Muscle layer of colon (tissue), 2 donors: ENCODE results near the gene CCDC85A.

Experiments
- H3K27ac ChIP-seq: one replicate; pipeline ENCODE4 v1.7.0; 2013; ENCODE audit warnings: low read depth, mild to moderate bottlenecking, low read length, moderate library complexity
- H3K27me3 ChIP-seq, 2 donors: one replicate each; pipeline ENCODE4 v1.7.0; 2013; ENCODE audit warnings: low read length in 2 of 2, mild to moderate bottlenecking in 2 of 2; ENCODE audit not compliant: insufficient read depth in 2 of 2, control insufficient read depth in 1 of 2
- H3K36me3 ChIP-seq: one replicate; pipeline ENCODE4 v1.7.0; 2013; ENCODE audit warnings: mild to moderate bottlenecking, low read length; ENCODE audit not compliant: insufficient read depth
- H3K4me1 ChIP-seq: one replicate; pipeline ENCODE4 v1.7.0; 2013; ENCODE audit warnings: mild to moderate bottlenecking, low read length; ENCODE audit not compliant: insufficient read depth
- H3K4me3 ChIP-seq, 2 donors: one replicate each; pipeline ENCODE4 v1.7.0; 2013; ENCODE audit warnings: low read length in 2 of 2, low read depth in 1 of 2, mild to moderate bottlenecking in 1 of 2, moderate library complexity in 1 of 2
- H3K9ac ChIP-seq: one replicate; pipeline ENCODE4 v1.7.0; 2013; ENCODE audit warnings: low read length
- H3K9me3 ChIP-seq: one replicate; pipeline ENCODE4 v1.7.0; 2013; ENCODE audit warnings: mild to moderate bottlenecking, low read length
- donor health status: abdominal sarcoma.
- donor health status: Adenocarcinoma of cecum.

The CCDC85A gene

DNA sequence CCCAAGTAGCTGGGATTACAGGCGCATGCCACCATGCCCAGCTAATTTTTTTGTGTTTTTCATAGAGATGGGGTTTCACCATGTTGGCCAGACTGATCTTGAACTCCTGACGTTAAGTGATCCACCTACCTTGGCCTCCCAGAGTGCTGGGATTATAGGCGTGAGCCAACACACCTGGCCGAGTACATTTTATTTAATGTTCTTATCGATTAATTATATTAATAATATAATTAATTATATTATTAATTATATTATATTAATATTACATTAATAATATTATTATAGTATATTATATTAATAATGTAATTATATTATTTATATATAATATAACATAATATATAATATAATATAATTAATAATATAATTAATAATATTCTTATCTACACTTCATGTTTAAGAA, 101.4 kb downstream of the CCDC85A start:
- Histone ChIP-seq H3K9me3 (no peaks in the 10 kb centered on the region), H3K4me1 (no peaks in the 10 kb centered on the region), H3K36me3 (no peaks in the 10 kb centered on the region), H3K27ac (no peak overlapping the region), H3K27me3 (no peaks in the 10 kb centered on the region), H3K9ac (no peak overlapping the region), H3K4me3 (no peak overlapping the region)

DNA sequence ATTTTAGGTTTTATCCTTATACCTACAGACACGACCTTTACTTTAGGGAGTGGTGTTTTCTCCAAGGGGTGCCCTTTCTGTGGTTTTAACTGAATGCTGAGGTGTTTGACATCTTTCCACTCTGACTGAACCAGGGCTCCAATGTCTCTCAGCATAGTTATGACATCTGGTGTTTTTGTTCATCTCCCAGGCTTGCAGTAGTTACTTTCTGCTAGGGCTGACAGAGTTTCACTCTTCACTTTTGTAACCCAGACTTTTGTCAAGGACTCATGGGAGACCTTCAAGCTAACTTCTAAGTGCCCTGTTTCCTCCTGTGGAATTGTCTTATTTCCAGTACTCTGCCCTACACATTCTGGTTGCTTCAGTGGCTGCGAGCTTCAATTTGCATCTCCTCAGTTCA, 103.1 kb downstream of the CCDC85A start:
- Histone ChIP-seq H3K36me3 (no peaks in the 10 kb centered on the region), H3K9ac (no peak overlapping the region), H3K27me3 (no peaks in the 10 kb centered on the region), H3K4me1 (no peaks in the 10 kb centered on the region), H3K4me3 (no peak overlapping the region), H3K9me3 (no peaks in the 10 kb centered on the region), H3K27ac (no peak overlapping the region)

DNA sequence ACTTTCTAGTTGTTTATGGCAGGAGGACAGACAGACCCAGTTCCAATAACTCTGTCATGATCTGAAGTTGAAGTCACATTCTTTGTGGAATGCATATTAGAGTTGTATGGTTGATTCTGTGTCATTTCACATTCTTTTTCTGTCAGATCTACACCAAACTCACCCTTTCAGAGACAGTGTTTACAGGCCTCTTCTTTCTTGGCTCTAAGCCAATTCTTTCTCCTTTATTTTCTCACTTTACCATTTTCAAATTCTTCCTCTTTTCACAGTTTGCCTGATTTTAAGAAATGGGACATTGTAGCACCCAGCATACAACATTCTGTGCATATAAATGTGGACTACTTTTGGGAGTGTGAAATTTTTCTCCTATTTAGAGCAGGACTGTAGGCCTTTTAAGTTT, 103.7 kb downstream of the CCDC85A start:
- Histone ChIP-seq H3K9me3 (no peaks in the 10 kb centered on the region), H3K27me3 (no peaks in the 10 kb centered on the region), H3K36me3 (no peaks in the 10 kb centered on the region), H3K4me1 (no peaks in the 10 kb centered on the region), H3K9ac (no peak overlapping the region), H3K27ac (no peak overlapping the region), H3K4me3 (no peak overlapping the region)

DNA sequence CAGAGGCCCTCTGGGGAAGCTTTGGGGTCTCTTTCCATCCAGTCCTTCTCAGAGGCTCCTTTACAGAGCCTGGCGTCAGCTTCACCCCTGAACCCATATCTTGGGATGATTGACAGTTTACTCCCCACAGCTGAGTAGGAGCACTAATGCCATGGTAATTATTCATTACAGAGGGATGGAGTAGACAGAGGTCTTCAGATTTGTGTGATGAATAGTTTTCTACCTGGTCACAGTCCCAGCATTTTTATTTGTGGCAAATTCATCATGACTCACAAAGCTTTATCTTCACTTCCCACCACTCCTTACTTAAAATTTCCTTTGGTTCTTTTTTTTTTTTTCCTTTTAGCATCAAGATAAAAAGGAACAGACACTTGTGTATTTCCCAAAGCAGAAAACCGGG, 104.2 kb downstream of the CCDC85A start:
- H3K9me3 ChIP-seq = no peaks in the 10 kb centered on the region
- no peak overlapping the region for H3K27ac ChIP-seq
- H3K4me3 ChIP-seq = no peak overlapping the region
- H3K9ac ChIP-seq = no peak overlapping the region
- H3K27me3 ChIP-seq = no peaks in the 10 kb centered on the region
- no peaks in the 10 kb centered on the region for H3K4me1 ChIP-seq
- H3K36me3 ChIP-seq = no peaks in the 10 kb centered on the region

DNA sequence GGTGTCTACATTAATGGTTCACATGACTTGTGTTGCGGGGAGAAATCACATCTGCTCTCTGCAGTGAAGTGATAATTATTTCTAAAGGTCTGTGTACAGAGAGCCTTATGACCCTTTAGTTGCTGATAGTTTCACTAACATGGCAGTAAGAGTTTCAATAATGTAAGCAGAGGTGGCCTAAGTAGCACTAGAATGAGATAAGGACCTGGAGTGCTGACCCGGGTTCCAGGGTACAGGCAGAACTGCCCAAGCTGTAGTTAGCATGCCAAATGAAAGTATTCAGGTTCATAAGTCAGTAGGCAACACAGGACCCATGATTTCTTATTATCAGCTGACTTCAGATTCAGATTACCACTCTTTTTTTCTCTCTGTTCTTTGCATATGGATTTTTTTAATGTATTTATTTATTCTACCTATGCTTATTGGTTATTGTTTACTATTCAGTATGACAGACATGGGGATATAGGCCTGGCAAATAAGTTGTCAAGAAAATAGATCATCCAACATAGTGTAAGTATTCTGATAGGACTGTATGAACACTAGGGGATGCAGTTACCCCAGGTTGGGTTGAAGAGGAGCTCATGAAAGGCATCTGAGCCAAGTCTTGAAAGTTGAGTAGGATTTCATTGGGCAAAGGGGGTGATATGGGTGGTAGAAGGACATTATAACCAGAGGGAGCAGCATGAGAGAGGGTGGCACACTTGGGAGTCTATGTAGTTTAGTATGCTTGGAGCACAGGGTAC, 105.2 kb downstream of the CCDC85A start:
- Histone ChIP-seq H3K4me1 (no peaks in the 10 kb centered on the region), H3K27me3 (no peaks in the 10 kb centered on the region), H3K27ac (no peak overlapping the region), H3K4me3 (no peak overlapping the region), H3K9me3 (no peaks in the 10 kb centered on the region), H3K9ac (no peak overlapping the region), H3K36me3 (no peaks in the 10 kb centered on the region)

DNA sequence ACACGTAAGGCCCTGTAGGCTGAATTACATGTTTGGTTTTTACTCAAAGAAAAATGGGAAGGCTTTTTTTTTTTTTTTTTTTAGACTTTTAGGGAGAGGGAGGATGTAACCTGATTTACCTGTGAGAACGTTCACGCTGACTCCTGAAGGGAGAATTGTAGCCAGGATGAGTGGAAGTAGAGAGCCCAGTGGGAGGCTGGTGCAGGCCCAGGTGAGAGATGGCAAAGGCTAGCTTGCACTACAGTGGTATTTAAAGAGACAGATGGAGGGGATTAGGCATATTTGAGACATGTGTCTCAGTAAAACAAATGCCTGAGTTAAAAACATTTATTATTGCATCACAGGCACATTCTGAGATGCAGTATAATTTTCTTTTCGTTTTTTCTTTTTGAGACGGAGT, 107.9 kb downstream of the CCDC85A start:
- no peaks in the 10 kb centered on the region for H3K27me3 ChIP-seq
- H3K4me3 ChIP-seq = no peak overlapping the region
- H3K36me3 ChIP-seq = no peaks in the 10 kb centered on the region
- H3K9ac ChIP-seq = no peak overlapping the region
- H3K27ac ChIP-seq = no peak overlapping the region
- no peaks in the 10 kb centered on the region for H3K4me1 ChIP-seq
- H3K9me3 ChIP-seq = no peaks in the 10 kb centered on the region

DNA sequence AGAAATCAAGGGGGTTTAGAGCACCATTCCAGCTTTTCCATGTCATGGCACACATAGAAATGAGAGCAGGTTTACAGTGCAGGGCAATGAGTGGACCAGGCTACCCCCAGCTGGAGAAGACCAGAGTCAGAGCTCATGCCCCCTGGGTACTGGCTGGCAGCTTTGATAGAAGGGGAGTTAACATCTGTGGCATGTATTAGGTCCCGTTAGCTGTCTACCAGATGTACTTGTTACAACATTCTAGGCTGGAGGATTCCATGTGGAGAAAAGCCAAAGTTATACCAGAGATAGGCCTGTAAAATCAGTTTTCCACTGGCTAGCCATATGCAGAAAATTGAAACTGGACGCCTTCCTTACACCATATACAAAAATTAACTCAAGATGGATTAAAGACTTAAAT, 109.2 kb downstream of the CCDC85A start:
- H3K27ac ChIP-seq = no peak overlapping the region
- H3K4me1 ChIP-seq = peaks cover 3% of the 10 kb centered on the region
- no peaks in the 10 kb centered on the region for H3K36me3 ChIP-seq
- H3K9me3 ChIP-seq = no peaks in the 10 kb centered on the region
- no peak overlapping the region for H3K9ac ChIP-seq
- no peaks in the 10 kb centered on the region for H3K27me3 ChIP-seq
- H3K4me3 ChIP-seq = no peak overlapping the region

DNA sequence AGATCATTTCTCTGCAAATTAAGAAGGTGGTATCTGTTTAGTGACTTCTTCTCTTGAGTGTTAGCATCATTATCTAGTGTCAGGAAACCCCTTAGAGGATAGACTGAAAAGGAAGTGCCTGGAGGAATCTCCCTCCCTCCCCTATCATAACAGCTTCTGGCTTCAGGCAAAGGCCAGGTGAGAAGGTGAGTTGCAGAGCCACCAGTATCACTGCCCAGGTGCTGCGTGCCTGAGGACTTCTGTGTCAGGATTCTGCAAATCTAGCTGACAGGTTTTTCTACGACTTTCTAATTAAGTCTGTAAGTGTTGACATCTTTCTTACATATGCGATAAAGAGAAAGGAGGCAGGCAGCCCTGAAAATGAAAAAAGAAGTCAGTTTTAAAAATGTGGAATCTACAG, 111.9 kb downstream of the CCDC85A start:
- Histone ChIP-seq H3K36me3 (no peaks in the 10 kb centered on the region), H3K9me3 (no peaks in the 10 kb centered on the region), H3K27ac (no peak overlapping the region), H3K4me3 (no peak overlapping the region), H3K27me3 (no peaks in the 10 kb centered on the region), H3K9ac (no peak overlapping the region), H3K4me1 (peaks cover 22% of the 10 kb centered on the region)

DNA sequence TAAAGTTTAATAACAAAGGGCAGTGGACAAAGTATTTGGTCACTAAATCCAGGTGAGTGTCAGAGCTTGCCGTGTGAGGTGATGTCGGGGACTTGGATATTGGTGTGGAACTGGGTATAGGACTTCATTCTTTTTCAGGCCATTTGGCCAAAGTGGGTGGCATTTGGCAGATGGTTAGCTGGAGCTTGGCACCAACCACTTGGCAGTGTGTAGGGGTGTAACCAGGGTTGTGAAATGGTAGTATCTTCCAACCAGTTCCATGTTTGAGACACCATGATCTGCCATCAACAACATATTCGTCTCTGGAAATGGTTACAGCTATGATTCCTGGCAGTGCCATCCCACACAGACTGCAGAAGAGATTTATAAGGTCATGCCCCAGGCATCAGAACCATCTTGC, 113.9 kb downstream of the CCDC85A start:
- Histone ChIP-seq H3K4me3 (no peak overlapping the region), H3K27me3 (no peaks in the 10 kb centered on the region), H3K9me3 (no peaks in the 10 kb centered on the region), H3K4me1 (peaks cover 22% of the 10 kb centered on the region), H3K27ac (no peak overlapping the region), H3K36me3 (no peaks in the 10 kb centered on the region), H3K9ac (no peak overlapping the region)

DNA sequence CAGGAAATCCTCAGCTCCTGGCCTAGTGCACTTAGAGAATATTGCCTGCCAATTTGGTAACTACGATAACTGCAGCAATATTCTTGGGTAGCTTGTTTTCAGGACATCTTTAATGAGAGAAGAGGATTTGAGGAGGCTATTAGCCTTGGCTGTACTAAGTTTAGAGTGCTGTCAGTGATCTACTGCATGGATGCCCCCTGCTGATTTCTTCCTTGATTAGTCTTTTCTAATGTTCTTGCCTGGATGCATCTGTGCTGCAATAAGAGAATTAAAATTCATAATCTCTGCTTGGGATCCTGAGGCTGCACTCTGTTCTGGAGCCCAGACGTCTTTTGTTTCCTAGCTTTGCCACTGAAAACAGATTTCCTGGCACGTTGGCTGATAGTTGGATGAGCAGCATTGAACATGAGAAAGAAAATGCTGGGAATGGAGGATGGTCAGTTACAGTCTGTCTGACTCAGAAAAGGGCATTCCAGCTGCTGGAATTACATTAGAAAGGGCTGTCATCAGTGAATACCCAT, 115.4 kb downstream of the CCDC85A start:
- Histone ChIP-seq H3K4me3 (no peak overlapping the region), H3K36me3 (no peaks in the 10 kb centered on the region), H3K27ac (no peak overlapping the region)

DNA sequence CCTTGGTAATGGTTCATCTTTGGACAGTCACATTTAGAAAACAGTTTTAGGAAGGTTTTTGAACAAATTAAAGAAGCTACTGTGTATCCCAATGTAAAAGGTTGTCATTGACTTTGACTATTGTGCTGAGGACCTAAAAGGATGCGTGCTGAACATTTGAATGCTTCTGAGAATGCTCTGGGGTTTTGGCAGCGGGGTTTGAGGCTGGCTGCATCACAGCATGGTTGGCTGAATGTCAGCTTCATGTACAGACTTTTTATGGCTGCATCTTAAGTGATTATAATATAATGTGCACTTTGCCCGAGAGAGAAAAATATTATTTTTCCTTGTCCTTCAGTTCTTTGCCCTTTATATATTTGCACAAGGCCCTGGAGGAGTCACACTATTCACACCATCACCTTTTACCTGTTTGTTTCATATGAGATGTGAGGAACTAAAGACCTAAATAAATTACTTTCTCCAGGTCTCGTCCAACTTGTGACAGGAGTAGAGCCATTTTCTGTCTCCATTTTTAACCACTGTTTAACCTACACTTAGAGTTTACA, 125.9 kb downstream of the CCDC85A start:
- no peak overlapping the region for H3K9ac ChIP-seq
- H3K4me3 ChIP-seq = no peak overlapping the region
- no peaks in the 10 kb centered on the region for H3K27me3 ChIP-seq
- H3K4me1 ChIP-seq = peaks cover 19% of the 10 kb centered on the region
- no peak overlapping the region for H3K27ac ChIP-seq
- no peaks in the 10 kb centered on the region for H3K9me3 ChIP-seq
- H3K36me3 ChIP-seq = no peaks in the 10 kb centered on the region

More for the DNA sequence above, 115.4 kb downstream of the CCDC85A start:
- Histone ChIP-seq H3K9me3 (no peaks in the 10 kb centered on the region), H3K27me3 (no peaks in the 10 kb centered on the region), H3K9ac (no peak overlapping the region), H3K4me1 (peaks cover 22% of the 10 kb centered on the region)

DNA sequence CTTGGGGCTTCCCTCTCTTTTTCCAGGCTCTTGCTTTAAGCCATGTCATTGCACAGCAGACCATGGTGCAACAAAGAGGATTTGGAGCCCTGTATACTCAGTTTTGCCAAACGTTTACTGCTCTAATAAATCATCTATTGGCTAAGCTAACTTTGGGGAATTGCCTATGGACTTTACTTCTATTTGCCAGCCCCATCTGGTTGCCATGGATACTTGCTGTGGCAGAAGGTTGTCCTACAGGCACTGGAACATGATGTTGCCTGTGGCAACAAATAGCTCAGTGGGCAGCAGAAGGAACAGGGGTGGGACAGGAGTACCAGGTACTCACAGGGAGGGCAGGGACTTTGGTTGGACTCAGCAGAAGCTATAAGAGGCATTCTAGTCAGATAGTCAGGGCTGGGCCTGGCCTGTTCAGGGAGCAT, 129.7 kb downstream of the CCDC85A start:
- Histone ChIP-seq H3K27ac (no peak overlapping the region), H3K36me3 (no peaks in the 10 kb centered on the region), H3K9ac (no peak overlapping the region)

More for the DNA sequence above, 129.7 kb downstream of the CCDC85A start:
- H3K4me1 ChIP-seq = peaks cover 19% of the 10 kb centered on the region
- H3K4me3 ChIP-seq = no peak overlapping the region
- H3K27me3 ChIP-seq = no peaks in the 10 kb centered on the region
- H3K9me3 ChIP-seq = no peaks in the 10 kb centered on the region
